GM21529 (cell line): ENCODE measurements around the gene PKP3.
"Not testable (repeated sequence)": the region's sequence is repeated elsewhere in the genome, so short reads cannot be mapped to it uniquely, and the experiment has no call there.

ENCODE experiments used
- ATAC-seq: cut with Tn5 transposase; IDR thresholded peaks from one replicate; pipeline ENCODE4 v1.9.1; 2021; ENCODE audit not compliant: unreplicated experiment

PKP3 gene

DNA sequence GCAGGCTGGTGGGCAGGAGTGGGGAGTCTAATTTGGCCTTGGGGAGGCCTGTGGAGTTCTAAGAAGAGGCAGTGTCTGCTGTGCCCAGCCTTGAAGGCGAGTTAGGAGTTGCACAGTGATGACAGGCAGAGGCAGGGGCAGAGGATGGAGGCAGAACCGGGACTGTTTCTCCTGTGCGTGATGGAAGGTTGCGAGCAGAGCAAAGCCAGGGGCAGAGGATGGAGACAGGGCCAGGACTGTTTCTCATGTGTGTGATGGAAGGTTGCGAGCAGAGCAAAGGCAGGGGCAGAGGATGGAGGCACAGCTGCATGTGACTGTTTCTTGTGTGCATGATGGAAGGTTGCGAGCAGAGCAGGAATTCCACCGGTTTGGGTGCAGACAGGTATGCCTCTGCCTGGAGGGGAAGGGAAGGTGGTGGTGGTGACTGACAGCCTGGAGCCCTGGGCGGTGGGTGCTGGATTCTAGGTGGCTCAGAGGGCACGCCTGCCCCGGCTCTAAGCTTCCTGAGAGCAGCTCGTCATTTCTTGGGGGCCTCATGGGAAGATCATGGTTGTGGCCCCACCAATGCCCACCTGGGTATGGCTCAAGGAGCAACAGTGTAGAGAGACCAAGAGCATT is 16.0 kb upstream of the PKP3 start:
- no peak for ATAC-seq

DNA sequence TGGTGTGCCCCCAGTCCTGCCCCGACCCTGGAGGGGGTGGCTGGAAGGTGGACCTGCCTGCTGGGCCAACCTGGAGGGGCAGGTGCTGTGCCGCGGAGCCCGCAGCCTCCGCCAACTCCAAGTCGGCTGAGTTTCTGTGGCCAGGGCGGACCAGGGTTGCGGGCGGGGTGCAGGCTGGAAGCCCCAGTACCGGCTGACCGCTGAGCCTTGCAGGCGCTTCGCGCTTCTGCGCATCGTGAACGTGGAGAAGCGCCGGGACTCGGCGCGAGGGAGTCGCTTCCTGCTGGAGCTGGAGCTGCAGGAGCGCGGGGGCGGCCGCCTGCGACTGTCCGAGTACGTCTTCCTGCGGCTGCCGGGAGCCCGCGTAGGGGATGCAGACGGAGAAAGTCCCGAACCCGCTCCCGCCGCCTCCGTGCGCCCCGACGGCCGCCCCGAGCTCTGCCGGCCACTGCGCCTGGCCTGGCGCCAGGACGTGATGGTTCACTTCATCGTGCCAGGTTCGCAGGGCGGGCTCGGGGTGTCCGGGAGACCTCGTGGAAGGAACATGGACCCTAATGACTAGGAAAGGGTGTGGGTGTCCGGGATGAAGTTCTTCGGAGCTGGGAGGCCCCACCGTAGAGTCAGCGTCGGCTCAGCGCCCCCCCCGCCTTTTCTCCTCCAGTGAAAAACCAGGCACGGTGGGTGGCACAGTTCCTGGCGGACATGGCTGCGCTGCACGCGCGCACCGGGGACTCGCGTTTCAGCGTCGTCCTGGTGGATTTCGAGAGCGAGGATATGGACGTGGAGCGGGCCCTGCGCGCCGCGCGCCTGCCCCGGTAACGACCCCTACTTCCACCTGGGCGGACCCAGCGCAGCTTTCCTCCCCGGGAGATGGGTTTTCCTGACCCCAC is 14.6 kb upstream of the PKP3 start:
- ATAC-seq, result no peak

GRCh38 chr11:380095-380480 is 13.9 kb upstream of the PKP3 start:
- ATAC-seq, result no peak

GRCh38 chr11:380491-380890 is 13.5 kb upstream of the PKP3 start:
- no peak for ATAC-seq

DNA sequence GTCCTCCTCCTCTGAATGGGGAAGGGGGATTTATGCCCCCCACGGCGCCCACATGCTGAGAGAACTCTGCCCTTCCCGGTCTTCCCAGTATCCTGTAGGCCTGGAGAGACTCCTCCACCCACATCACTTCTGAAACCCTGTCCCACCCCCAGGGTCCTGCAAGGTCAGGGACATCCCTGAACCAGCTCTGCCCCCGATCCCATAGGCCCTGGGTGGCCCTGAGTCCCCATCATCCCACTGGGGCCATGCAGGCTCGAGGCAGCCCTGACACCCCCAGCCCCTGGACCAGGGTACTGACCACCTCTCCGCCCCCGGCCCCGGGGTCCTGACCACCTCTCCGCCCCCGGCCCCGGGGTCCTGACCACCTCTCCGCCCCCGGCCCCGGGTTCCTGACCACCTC is 13.0 kb upstream of the PKP3 start:
- ATAC-seq, result no peak

GRCh38 chr11:381501-382072 is 12.4 kb upstream of the PKP3 start:
- no peak for ATAC-seq

- ATAC-seq, result no peak
Measured at GRCh38 chr11:382081-382629, 11.9 kb upstream of the PKP3 start.

DNA sequence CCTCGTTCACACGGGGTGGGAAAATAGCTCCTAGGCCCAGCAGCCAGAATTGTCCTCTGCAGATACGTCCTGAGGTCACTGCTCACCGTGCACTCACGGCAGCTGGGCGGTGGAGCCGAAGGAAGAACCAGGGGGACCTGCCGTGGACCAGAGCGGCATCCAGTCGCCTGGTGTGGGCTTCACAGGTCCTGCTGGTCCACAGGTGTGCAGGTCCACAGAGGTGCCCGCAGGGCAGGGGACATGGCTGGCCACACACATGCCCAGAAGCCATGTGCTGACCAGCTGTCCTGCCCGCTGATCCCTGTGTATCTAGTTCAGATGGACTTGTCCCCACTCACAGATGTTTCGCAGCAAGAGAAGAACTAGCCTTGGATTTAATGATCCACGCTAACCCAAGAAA is 10.6 kb upstream of the PKP3 start:
- no peak for ATAC-seq

DNA sequence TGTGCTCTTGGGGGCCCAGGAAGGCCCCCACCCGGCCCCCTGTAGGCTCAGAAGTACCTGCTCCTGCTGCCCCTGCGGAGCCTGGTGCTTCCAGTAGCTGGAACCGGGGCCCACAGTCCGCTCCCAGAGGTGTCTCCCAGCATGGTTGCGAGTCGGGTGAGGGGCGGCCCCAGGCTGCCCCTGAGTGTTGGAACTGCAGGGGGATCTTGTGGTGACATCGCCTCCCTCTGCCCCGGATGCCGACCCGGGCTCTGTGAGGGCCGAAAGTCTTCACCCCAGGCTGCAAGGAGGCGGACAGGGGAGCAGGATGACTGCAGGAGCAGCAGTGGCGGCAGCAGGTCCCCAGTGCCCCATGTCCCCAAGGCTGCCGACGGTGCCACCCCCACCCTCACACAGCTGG is 9.5 kb upstream of the PKP3 start:
- no peak for ATAC-seq

GRCh38 chr11:385594-386351 is 8.2 kb upstream of the PKP3 start:
- ATAC-seq, result no peak

DNA sequence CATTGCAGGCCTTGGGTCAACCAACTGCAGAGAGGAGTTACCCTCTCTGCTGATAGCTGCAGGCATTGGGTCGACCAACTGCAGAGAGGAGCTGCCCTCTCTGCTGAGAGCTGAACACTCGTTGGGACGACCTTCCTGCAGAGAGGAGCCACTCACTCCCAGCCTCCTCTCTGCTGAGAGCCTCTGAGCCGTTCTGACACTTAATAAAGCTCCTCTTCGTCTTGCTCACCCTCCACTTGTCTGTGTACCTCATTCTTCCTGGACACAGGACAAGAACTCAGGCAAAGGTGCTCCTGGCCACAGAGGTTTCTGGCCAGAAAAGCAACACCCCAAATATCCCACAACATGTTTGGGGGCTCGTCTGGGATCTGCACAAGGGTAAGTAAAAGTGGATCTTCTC is 7.5 kb upstream of the PKP3 start:
- no peak for ATAC-seq

GRCh38 chr11:387193-387793 is 6.7 kb upstream of the PKP3 start:
- no peak for ATAC-seq

DNA sequence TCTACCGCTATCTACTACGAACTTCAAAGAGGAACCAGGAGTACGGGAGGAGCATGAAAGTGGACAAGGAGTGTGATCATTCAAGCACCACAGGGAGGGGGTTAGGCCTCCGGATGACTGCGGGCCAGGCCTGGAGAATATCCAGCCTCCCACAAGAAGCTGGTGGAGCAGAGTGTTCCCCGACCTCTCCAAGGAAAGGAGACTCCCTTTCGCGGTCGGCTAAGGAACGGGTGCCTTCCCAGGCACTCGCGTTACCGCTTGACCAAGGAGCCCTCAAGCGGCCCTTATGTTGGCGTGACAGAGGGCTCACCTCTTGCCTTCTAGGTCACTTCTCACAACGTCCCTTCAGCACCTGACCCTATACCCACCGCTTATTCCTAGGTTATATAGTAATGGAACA is 4.6 kb upstream of the PKP3 start:
- not testable (repeated sequence) for ATAC-seq

- ATAC-seq, result no peak
Measured at GRCh38 chr11:390175-390574, 3.8 kb upstream of the PKP3 start.

DNA sequence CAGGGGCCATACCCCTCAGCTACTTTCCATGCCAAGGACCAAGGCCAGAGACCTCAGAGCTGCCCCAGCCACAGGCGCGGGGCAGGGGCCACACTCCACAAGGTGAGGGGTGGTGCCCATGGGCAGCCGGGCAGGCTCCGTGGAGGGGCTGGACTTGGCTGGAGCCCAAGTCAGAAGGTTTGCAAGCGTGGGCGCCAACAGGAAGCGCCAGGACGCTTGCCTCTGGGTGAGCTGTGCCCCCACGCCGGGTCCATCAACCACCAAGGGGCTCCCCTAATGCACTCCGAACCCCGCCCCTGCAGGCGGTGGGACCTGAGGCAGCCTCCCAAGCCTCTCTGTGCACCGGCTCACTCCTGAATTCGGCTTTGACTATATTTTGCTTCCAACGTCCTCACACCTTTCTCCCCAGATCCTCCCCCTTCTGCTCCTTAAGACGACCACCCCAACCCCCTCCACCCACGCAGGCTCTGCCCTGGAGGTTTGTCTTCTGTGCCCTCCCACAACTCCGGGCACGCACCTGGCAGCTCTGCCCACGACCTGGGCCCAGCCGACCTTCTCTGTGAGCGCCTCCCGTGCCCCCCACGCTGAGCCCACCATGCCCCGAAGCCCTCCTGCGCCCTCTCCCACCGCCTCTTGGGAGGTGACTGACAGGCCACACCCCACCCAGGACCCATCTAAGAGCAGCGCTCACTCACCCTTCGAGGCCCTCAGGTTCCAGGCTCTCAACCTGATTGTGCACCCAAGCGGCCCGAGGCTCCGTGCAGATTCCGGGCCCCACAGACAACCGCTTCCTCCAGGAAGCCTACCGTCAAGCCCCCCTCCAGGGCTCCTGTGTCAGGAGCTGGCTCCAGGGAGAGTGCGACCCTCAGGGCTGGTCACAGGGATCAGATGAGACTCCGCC is 2.6 kb upstream of the PKP3 start:
- no peak for ATAC-seq

DNA sequence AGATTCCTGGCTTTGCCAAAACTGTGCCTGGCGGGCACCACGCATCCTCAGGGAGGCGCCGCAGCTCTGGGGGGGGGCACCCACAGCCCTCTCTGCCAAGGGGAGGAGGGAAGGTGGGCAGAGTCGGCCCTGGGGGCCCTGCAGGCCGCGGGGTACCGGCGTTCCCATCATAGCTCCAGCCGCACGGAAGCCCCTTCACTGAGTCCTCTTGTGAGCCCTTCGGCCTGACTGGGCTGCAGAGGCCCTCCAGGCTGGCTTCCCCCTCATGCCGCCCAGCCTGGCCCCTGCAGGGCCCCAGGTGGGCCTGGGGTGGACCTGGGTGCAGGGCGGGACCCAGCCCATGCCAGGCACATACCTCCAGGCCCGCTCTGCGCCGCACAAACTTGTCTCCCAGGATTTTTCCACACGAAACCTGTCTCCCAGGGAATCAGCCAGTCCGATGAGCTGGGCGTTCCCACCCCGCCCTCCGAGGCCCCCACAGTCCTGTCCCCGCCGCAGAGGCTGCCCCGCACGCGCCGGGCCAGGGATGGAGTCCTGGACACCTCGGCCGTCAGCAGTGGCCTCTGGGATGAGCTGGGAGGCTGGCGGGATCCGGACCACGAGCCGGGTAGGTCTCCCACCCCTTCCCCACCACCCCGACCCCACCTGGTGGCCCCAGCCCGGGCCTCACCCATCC is 1.8 kb upstream of the PKP3 start:
- ATAC-seq, result no peak

DNA sequence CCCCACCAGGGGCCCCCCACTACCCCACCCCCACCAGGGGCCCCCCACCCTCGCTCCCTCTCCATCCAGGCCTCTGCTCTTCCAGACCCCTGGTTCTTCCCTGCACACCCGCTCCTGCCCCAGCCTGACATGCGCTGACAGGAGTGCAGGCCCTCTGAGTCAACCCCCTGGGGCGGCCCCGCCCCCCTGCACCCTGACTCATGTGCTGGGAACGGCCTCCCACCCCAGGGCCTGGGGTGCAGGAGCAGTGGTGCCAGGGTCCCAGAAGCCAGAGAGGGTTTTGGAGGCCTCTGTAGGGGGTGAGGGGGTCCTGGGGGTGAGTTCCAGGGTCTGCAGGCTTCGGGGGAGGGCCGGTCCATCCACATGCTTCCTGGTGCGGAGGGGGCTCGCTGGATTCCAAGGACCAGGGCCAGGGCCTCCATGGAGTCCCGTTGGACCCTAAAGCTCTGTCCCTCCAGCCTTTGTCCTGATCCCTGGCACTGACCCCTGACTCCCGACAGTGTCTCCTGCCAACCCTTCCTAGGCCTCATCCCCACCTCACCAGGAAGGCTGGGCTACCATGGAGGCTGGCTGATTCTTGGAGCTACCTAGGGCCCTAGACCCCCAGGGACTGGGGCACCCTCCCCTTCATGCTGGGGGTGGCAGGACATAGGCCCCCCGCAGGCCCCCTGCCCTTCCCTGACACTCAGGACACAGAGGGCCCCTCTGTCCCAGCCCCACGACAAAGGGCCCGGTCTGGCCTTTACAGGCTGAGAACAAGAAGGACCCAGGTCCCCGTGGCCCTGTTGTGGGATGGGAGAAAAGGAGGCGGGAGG is 583 bp upstream of the PKP3 start:
- ATAC-seq, result no peak

GRCh38 chr11:394858-395655 is 1.0 kb downstream of the PKP3 start:
- no peak for ATAC-seq
